ENCODE data around the gene CELSR1.

GRCh38 chr22:46538814-46539160 is 1.4 kb upstream of the CELSR1 start:
- TF ChIP-seq, protein P1, sequence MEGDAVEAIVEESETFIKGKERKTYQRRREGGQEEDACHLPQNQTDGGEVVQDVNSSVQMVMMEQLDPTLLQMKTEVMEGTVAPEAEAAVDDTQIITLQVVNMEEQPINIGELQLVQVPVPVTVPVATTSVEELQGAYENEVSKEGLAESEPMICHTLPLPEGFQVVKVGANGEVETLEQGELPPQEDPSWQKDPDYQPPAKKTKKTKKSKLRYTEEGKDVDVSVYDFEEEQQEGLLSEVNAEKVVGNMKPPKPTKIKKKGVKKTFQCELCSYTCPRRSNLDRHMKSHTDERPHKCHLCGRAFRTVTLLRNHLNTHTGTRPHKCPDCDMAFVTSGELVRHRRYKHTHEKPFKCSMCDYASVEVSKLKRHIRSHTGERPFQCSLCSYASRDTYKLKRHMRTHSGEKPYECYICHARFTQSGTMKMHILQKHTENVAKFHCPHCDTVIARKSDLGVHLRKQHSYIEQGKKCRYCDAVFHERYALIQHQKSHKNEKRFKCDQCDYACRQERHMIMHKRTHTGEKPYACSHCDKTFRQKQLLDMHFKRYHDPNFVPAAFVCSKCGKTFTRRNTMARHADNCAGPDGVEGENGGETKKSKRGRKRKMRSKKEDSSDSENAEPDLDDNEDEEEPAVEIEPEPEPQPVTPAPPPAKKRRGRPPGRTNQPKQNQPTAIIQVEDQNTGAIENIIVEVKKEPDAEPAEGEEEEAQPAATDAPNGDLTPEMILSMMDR (conservative IDR thresholded peaks at IDR 0.05; ENCODE audit: low read depth, low read length): no peak
- no peak for TF ChIP-seq EZH2phosphoT487 (IDR thresholded peaks at IDR 0.05; ENCODE audit: borderline replicate concordance, low read length)
- TF ChIP-seq EZH2 (IDR thresholded peaks at IDR 0.05; ENCODE audit: low read length, unreplicated experiment): no peak

Measured in PC-3 (cell line).